ENCODE results near the gene TBC1D14.
A peak's percentile ranks its signal among the peaks of the same experiment; 100 is the strongest.

The TBC1D14 gene

GRCh38 chr4:6948134-6948460, 38.5 kb downstream of the TBC1D14 start:
- H3K27ac ChIP-seq = peak overlapping the region; percentile 43; the same call in 1 of the 2 replicates
- TF ChIP-seq CTCF (conservative IDR thresholded peaks at IDR 0.05) = no peak

- no peak for TF ChIP-seq CTCF (conservative IDR thresholded peaks at IDR 0.05)
- H3K27ac ChIP-seq = no peak overlapping the region
Measured at GRCh38 chr4:6951880-6952381, 42.3 kb downstream of the TBC1D14 start.

DNA sequence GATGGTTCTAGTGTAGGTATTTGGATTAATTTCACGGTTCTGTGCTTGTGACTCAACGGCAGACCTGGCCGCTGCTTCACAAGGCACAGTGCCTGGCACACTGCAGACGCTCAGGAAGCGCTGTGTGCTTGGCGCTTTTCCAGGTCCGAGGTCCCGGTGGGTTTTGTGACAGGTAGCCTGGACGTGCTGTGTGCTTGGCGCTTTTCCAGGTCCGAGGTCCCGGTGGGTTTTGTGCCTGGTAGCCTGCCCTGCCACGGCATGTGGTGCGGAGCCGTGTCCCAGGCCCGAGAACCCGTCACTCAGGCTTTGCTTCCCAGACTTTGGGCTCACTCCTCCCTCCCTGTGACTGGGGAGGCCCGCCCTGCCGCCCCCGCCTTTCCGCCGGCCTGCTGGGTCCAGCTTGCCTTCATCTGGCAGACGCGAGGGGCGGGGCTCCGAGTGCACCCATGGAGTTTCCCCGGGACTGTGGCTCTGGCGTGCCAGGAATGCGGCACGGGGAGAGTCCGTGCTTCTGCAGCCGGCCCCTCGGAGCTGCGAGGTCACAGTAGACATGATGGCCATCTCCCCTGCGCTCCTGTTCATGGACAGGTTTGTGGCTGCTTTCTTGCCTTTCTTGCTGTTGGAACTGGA, 44.2 kb downstream of the TBC1D14 start:
- TF ChIP-seq CTCF (conservative IDR thresholded peaks at IDR 0.05) = no peak
- peak overlapping the region; percentile 87 for H3K27ac ChIP-seq

- no peak for TF ChIP-seq CTCF (conservative IDR thresholded peaks at IDR 0.05)
- peak overlapping the region; percentile 87 for H3K27ac ChIP-seq
Measured at GRCh38 chr4:6955261-6955911, 45.8 kb downstream of the TBC1D14 start.

DNA sequence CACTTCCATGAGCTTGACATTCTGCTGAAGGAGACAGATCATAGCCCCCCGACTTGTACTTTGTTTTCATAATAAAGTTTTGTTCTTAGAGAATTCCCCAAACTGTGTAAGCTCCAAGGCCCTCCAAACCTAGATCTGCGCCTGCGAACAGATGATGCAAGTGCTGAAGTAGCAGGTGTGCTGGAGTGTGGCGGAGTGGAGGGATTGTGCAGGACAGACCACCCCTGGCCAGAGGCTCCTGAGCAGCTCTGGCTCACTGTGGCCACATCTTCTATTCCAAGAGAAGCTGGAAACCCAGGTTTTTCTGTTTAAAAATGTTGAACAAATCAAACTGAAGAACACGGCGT, 46.4 kb downstream of the TBC1D14 start:
- H3K27ac ChIP-seq = peak overlapping the region; percentile 87
- no peak for TF ChIP-seq CTCF (conservative IDR thresholded peaks at IDR 0.05)

GRCh38 chr4:6956434-6957147, 47.0 kb downstream of the TBC1D14 start:
- peak overlapping the region; percentile 87 for H3K27ac ChIP-seq
- TF ChIP-seq CTCF (conservative IDR thresholded peaks at IDR 0.05) = no peak

DNA sequence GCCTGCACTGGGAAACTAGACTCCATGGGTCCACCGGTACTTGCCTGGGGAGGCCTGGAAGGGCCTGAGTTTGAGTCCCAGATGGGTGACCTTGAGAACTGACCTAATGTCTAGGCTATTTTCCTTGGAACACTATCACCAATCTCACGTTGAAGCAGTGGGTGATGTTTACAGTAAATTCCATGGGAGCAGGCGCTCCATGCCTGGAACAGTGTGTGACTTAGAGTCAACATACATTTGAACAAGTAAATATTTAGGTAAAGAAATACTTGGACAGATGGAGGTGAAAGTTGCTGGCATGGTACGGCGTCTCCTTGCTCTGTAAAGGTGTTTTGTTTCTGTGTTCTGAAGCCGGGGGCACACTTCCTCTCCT, 47.5 kb downstream of the TBC1D14 start:
- TF ChIP-seq CTCF (conservative IDR thresholded peaks at IDR 0.05) = no peak
- peak overlapping the region; percentile 87 for H3K27ac ChIP-seq

Data from VCaP (cell line).